ENCODE data around the gene LCAT. TPM values are rescaled to one million over a fixed set of nuclear protein-coding genes. Genes with fewer than 3 reads are reported as not detected.

LCAT gene
- total and polyA plus RNA-seq, 9 of the 15 experiments (the other 6 are each of a cell fraction or from before 2014, with no cell fraction given), result 0.46 to 21.0 (median 5.0) TPM

GRCh38 chr16:67982011-67982696 lies 38.2 kb upstream of the LCAT start:
- Histone ChIP-seq H3K9ac (ENCODE audit: insufficient read depth in 1 of 2, low read depth in 2 of 2, low read length in 2 of 2) (no peak overlapping the region), H3K27me3 (ENCODE audit: control insufficient read depth in 2 of 2, insufficient read depth in 2 of 2, low read length in 2 of 2) (peaks cover 0 to 4% of the 10 kb centered on the region in 2 experiments; a peak in 1 of 5 replicates), H3K36me3 (ENCODE audit: control insufficient read depth, insufficient read depth, low read length) (no peaks in the 10 kb centered on the region), H2AFZ (ENCODE audit: low read depth, low read length) (no peak overlapping the region), H3K27ac (ENCODE audit: extremely low read depth, low read depth, low read length) (no peak overlapping the region), H3K4me3 (no peak overlapping the region), H3K4me2 (ENCODE audit: insufficient read depth, low read length) (no peak overlapping the region), H4K20me1 (replicated peaks; ENCODE audit: control insufficient read depth, insufficient read depth, low read length) (no peaks in the 10 kb centered on the region), H3K9me1 (ENCODE audit: control insufficient read depth, insufficient read depth, low read length) (no peaks in the 10 kb centered on the region), H3K4me1 (replicated peaks in 1 of 2; ENCODE audit: control insufficient read depth in 2 of 2, insufficient read depth in 2 of 2, low read length in 2 of 2) (peaks cover 14 to 27% of the 10 kb centered on the region in 2 experiments), H3K79me2 (ENCODE audit: control insufficient read depth, insufficient read depth, low read length) (no peaks in the 10 kb centered on the region), H3K9me3 (replicated peaks; ENCODE audit: control insufficient read depth, insufficient read depth, low read depth, low read length) (no peaks in the 10 kb centered on the region)
- TF ChIP-seq TCF7L2 (IDR thresholded peaks at IDR 0.05; ENCODE audit: low read depth, low read length) (no peak), CBX2 (IDR thresholded peaks at IDR 0.05; ENCODE audit: insufficient read depth, low read length, poor library complexity, severe bottlenecking) (no peak)
- TF ChIP-seq, protein P1, sequence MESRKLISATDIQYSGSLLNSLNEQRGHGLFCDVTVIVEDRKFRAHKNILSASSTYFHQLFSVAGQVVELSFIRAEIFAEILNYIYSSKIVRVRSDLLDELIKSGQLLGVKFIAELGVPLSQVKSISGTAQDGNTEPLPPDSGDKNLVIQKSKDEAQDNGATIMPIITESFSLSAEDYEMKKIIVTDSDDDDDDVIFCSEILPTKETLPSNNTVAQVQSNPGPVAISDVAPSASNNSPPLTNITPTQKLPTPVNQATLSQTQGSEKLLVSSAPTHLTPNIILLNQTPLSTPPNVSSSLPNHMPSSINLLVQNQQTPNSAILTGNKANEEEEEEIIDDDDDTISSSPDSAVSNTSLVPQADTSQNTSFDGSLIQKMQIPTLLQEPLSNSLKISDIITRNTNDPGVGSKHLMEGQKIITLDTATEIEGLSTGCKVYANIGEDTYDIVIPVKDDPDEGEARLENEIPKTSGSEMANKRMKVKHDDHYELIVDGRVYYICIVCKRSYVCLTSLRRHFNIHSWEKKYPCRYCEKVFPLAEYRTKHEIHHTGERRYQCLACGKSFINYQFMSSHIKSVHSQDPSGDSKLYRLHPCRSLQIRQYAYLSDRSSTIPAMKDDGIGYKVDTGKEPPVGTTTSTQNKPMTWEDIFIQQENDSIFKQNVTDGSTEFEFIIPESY (CRISPR knock-in tag; IDR thresholded peaks at IDR 0.05), result 0 out of 2 replicates have a peak, but pooled peaks have one; percentile 25
- FAIRE-seq (no peak), DNase-seq (ENCODE audit: extremely low read depth in 1 of 4, low spot score in 3 of 4) (no peak), ATAC-seq (no peak)
- in situ Hi-C loops (cut with MboI) (no loop called here), intact Hi-C loops (cut with micrococcal nuclease) (no loop called here)
- BruUV-seq (replicated peaks), result no TSS peak
- WGBS (ENCODE audit: insufficient coverage, low coverage, missing lambda C conversion rate), result 82% methylated on average over 38 of the region's 49 CpGs
- ChIA-PET CTCF (ENCODE audit: low intra/inter-chr PET ratio) (no interaction called here), POLR2A (interaction anchor here (0.7 to 1.5 kb wide), 3 partner anchors 9 to 16 kb away, joined by 3 to 4 read pairs (median 3); no protein-coding TSS in a partner anchor)
